Measurements from ENCODE around the gene IFT81.
"Not testable (repeated sequence)": the region's sequence is repeated elsewhere in the genome, so short reads cannot be mapped to it uniquely, and the experiment has no call there.

Gene IFT81

DNA sequence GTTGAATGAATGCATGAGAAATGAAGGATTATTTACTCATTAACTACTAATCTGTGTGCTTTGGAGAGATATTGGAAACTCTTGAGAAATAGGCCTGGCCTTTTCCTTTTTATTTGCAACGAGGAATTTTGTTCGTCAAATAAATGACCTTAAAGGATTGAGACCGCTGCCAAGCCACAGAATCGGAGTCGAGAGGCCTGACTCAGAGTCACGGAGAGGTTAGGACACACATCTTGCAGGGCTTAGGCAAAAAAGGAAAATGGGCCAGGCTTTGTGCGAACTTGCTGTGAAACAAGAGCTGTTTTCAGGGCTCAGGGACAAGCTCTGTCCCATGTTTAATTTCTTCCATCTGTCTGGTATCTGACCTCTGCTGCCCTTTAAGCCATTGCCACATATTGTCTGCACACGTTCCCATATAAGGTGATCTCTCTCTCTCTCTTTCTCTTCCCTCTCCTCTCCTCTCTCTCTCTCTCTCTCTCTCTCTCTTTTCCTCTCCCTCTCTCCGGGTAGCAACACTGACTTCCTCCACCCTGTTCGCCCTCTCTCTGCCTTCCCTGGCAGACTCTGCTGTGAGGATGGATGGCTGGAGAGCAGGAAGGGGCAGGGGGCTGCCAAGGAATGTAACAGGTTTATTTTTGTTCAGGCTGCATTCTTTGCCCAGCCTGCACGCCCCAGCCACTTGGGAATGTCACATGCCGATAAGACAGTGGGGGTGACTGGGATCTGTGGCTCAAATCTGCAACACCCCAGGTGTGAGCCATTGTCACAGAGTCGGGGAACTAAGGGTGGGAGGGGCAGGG is 14.9 kb upstream of the IFT81 start:
- DNase-seq, result no peak

DNA sequence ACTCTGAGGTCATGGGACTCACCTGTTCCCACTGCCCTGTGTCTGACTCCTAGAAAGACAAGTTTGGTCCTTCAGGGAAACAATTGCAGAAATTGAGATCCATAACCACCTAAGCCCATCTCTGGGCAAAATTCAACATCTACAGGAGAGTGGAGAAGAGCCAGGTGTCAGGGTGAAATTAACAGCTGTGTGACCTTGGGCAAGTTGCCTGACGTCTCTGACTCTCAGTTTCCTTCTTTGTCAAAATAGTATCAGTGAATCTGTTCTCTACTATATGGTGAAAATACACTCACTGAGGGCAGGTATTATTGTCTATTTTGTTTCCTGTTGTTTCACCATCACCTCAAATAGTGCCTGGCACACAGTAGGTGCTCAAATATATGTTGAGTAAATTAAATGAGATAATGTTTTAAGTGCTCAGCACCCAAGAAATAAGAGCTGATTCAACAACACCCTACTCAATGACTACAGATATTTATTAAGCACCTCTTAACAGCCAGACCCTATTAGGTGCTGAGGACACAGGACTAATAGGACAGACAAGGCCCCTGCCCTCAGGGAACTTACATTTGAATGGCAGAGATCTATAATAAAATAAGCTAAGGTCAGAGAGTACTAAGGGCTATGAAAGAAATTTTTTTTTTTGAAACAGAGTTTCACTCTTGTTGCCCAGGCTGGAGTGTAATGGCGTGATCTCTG is 14.2 kb upstream of the IFT81 start:
- no peak for DNase-seq

DNA sequence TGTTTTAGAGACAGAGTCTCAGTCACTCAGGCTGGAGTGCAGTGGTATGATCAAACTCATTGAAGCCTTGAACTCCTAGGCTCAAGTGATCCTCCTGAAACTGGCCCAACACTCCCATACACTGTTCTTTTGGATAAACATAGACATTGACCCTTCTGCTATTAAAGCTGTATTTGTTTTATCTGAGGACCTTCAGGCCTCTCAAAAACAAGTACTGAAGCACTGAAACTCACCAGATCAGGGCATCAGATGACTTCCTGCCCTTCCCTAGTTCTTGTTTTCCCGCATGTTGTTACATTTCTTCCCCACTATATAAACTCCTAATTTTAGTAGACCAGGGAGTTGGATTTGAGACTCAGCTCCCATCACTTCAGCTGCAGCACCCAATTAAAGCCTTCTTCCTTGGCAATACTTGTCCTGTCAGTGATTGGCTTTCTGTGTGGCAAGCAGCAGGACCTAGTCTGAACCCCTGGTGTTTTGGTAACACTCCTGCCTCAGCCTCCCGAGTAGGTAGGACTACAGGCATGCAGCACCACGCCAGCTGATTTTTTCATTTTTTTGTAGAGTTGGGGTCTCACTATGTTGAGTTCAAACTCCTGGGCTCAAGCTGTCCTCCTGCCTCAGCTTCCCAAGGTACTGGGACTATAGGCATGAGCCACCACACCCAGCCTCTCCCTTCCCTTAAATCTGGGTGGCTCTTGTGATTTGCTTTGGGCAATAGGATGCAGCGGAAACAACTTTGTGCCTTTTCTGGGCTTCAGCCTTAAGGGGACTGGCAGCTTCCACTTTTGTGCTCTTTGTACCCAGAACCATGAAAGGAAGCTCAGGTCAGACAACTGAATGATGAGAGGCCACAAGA is 12.5 kb upstream of the IFT81 start:
- DNase-seq, result no peak

DNA sequence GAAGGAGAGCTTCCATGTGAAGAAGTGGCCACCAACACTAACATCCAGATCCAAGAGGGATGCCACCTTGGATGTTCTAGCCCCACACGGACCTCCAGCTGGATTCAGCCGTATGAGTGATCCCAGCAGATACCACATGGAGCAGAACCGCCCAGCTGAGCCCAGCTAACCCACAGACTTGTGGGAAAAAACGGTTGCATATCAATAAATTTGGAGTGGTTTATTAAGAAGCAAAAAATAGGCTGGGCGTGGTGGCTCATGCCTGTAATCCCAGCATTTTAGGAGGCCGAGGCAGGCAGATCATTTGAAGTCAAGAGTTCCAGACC is 11.9 kb upstream of the IFT81 start:
- DNase-seq, result no peak

DNA sequence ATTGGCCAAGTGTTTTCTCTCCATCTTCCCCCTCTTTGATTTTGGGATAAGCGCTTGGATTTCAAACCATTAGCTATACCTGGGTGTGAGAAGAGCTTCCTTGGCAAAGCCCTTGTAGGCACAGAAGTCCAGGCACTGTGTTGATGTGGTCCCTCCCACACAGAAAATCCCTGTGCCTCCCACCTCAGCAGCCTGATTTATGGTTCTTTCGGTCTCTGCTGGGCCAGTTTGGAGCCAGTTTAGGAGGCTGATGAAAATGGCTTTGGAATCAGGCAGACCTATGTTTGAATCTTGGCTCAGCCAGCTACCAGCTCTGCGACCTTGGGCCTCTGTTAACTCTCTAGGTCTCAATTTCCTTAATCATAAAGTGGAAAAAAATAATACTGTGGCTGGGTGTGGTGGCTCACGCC is 9.6 kb upstream of the IFT81 start:
- DNase-seq, result no peak

DNA sequence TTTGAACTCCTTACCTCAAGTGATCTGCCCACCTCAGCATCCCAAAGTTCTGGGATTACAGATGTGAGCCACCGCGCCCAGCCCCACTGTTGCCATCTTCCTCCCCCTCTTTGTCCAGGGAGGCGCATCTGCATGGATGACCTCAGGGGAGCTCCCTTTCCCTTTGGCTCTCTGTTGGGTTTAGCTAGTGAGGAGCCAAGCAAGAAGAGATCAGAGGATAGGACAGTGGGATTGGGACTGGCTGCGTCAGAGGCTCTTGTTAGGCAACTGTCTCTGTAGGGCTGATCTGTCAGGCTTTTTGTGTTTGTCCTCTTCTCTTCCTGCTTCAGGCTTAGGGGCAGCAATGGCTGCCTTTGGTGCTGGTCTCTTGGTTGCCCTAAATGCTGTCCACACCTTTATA is 8.5 kb upstream of the IFT81 start:
- DNase-seq, result no peak

DNA sequence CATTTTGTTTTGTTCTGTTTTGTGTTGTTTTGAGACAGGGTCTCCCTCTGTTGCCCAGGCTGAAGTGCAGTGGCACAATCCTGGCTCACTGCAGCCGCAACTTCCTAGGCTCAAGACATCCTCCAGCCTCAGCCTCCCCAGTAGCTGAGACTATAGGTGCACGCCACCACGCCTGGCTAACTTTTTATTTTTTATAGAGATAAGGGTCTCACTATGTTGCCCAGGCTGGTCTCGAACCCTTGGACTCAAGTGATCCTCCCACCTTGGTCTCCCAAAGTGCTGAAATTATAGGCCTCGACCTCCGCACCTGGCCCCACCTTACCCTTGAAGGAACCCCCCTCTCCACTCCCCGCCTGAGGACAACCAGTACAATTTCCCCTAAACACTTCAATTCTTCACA is 7.5 kb upstream of the IFT81 start:
- DNase-seq, result no peak

DNA sequence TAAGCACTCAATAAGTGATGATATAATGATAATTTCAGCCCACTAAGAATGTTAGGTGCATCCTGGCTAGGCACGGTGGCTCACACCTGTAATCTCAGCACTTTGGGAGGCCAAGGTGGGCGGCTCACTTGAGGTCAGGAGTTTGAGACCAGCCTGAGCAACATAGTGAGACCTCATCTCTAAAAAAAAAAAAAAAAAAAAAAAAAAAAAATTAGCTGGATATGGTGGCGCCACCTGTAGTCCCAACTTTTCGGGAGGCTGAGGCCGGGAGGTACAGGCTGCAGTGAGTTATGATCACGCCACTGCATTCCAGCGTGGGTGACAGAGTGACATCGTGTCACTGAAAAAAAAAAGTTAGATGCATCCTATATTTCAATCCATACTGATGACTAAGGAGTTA is 6.9 kb upstream of the IFT81 start:
- DNase-seq, result not testable (repeated sequence)

DNA sequence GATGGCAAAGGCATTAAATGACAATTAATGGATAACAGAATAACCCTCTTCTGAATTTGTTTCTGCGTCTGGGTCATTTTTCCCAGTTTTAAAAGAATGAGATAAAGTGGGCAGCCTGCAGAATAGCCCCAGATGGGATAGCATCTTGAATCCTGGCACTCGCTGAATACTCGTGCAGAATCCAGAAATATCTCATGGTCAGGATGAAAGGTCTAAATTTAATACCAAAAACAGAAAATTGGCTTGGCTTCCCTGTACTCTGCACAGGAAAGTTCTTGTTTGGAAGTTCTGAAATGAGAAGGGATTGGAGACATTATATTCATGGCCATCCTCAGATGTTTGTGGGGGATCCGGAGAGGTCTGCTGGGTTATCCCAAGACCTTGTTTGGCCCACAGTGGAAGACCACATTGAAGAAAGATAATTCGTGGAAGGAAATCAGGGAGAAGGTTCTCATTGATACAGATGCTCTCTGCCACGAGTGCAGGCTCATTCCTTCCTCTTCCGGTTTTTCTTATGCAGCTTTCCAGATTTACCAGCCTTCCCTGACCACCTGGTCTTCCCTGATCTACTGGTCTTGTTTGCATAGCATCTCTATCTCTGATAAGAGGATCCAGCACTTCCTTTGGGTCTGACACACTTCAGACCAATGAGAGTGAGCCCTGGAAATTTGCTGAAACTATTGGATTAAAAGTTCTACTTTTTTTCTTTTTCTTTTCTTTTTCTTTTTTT is 6.0 kb upstream of the IFT81 start:
- no peak for DNase-seq

DNA sequence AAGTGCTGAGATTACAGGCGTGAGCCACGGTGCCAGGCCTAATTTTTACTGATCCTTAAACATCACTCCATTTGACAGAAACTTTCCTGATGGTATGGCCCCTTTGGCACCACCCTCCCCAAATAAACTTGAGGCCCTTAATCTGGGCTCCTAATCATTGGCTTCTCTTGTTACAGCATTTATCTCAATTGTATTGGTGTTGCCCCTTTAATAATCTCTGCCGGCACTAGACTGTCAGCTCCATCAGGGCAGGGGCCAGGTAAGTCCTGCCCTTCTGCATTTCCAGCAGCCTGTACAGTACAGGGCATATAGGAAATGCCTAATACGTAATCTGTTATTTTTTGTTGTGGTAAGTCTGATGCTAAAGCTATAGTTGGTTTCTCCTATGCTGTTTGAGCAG is 1.2 kb upstream of the IFT81 start:
- DNase-seq, result no peak

DNA sequence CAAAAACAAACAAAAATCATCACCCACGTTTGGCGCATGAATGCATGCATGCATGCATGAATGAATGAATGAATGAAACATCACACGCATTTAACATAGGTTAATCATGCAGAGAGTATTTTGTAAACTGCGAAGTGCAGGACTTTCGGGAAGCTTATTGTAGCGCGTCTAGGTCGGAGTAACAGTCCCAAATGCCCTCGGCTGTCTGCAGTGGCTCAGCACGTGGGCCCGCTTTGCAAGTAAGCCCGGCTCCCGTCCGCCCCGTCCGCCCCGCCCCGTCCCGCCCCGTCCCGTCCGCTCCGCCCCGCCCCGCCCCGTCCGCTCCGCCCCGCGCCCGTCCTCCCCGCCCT is 263 bp upstream of the IFT81 start:
- no peak for DNase-seq

DNA sequence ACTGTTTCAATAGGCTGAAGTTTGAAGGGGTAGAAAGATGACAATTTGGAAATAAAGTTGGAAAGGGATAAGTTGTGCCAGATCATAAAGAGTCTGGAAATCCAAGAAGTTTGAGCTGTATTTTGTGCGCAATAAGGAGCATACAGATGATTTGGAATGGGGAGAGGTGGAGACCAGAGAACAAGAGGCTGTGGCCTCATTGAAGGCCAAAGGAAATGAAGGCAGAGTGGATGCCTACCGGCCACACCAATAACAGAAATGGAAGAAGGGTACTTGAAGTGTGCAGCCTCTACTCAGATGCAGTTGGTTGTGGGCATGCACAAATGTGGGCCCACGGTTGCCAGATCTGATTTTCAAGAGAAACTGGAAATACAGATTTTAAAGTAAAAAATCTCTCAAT is 2.4 kb downstream of the IFT81 start:
- DNase-seq, result no peak

DNA sequence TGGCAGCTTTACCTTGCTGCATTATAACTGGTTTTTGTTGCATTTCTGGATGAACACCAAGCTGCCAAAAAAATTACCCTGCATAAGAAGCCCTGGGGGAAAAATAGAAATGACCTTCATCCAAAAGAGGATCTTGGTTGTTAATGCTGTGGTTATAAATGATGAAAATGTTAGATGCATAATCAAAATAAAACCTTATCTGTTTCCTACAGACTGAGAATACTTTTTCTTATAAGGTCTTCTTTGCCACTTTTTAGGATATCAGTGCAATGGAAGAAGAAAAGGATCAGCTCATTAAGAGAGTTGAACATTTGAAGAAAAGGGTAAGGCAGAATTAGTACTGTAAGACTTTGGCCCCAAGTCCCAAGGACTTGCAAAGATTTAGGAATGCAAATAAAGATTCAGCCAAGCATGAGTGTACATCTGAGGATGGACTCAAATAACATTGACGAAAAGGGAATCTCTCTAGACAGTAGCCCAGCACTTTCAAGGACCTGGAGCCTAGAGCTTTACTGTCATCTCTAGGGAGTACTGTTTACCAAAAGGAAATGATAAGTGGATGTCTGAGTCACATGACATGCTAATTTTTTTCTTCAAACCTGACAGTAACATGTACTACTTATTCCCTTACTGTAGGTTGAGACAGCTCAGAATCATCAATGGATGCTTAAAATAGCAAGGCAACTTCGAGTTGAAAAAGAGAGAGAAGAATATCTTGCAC is 10.7 kb downstream of the IFT81 start:
- DNase-seq, result no peak

DNA sequence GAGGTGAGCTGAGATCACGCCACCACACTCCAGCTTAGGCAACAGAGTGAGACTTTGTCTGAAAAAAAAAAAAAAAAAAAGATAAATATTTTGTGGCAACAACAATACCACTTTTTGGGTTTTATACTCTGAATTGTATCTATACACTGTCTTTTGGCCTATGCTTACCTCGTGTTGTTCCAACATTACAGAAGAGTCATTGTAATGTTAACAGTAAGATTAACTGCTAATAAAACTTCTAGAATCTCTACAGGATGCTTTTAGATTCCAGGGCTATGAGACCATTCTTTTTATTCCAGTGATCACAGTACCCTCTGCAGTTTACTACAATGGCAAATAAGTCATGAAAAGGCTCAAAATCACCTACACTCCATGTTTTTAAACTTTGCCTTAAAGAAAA is 11.6 kb downstream of the IFT81 start:
- DNase-seq, result no peak

DNA sequence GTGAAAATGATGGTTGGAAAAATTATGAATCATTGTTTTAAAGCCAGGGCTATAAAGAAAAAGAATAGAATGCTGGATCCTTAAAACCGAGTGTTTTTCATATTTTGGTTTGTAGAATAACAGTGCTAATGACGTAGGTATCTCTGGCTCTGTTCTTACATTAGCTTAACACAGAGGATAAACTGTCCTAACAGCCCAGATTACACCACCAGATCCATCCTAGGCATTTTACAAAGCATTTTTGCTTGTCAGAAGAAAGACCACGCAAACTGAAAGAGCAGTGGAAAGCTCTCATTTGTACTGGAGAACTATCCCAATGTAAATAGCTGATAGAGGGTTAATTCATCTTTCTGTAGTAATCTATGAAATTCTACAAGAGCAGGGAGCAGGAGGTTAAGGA is 13.6 kb downstream of the IFT81 start:
- DNase-seq, result no peak

DNA sequence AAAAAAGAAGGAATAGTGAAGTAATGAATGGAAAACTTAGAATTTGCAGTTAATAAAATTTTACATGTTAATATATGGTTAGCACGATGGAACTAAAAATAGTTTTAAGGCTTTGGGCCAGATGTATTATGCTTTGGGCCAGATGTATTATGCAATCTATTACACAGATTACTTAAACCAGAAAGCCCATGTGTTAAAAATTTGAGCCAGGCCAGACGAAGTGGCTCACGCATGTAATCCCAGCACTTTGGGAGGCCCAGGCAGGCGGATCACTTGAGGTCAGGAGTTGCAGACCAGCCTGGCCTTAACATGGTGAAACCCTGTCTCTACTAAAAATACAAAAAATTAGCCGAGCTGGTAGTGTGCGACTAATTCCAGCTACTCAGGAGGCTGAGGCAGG is 17.2 kb downstream of the IFT81 start:
- no peak for DNase-seq

DNA sequence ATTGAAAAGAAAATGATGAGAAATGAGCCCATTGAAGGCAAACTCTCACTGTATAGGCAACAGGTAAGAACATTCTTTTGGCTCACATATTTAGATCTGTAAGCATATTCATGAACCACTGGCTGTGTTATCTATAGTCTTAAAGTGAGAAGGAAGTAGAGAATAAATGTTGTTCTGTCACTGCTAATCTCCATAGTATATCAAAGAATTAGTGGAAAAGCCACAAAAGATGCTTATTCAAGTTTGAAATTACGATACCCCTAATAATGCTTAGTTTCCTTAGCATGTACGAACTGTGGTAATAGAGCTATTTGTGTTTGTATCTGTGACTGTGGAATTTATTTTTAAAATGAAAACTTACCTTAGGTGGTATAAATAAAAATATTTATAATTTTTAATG is 22.8 kb downstream of the IFT81 start:
- no peak for DNase-seq

DNA sequence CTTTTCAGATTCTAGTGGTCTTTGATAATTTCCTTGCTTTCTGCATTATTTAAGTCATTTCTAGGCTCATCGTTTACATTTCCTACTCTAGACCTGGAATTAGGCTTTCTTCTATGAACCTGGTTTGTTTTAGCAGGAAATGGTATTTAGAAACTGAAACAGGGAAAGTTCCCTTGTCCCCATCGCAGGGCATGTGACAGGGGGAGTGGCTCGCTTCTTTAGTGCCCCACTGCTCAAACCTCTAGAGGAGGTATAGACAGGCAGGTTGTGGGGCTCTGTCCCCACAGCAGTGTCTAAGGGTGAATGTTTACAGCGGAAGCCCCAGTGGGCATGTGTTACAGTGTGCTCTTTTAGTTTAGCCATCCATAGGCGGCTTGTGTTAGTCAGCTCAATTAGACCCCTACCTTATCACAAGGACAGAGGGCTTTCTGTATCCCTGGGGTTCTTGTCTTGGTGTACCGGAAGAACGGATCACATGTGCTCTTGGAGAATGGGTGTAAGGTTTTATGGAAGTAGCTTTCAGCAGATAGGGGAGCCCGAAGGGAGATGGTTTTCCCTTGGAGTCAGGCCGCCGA is 25.0 kb downstream of the IFT81 start:
- DNase-seq, result no peak

DNA sequence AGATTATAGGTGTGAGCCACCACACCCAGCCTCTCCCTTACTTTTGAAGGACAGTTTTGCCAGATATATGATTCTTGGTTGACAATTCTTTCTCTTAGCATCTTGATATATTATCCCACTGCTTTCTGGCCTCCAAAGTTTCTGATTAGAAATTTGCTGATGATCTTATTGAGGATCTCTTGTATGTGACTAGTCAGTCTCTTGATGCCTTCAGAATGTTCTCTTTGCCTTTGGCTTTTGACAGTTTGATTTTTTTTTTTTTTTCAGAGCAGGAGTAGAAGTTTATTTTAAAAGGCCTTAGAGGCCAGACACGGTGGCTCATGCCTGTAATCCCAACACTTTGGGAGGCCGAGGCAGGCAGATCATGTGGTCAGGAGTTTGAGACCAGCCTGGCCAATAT is 32.6 kb downstream of the IFT81 start:
- DNase-seq, result no peak

DNA sequence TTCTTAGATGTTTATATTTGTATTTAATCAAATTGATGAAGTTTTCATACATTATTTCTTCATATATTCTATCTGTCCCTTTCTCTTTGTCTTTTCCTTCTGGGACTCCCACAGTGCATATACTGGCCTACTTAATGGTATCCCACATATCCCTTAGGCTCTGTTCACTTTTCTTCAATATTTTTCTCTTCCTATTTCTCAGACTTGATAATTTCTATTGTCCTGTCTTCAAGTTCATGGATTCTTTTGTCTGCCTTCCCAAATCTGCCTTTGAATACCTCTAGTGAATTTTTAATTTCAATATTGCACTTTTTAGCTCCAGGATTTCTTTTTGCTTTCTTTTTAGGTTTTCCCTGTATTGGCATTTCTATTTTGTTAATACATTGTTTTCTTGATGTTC is 33.4 kb downstream of the IFT81 start:
- DNase-seq, result no peak

DNA sequence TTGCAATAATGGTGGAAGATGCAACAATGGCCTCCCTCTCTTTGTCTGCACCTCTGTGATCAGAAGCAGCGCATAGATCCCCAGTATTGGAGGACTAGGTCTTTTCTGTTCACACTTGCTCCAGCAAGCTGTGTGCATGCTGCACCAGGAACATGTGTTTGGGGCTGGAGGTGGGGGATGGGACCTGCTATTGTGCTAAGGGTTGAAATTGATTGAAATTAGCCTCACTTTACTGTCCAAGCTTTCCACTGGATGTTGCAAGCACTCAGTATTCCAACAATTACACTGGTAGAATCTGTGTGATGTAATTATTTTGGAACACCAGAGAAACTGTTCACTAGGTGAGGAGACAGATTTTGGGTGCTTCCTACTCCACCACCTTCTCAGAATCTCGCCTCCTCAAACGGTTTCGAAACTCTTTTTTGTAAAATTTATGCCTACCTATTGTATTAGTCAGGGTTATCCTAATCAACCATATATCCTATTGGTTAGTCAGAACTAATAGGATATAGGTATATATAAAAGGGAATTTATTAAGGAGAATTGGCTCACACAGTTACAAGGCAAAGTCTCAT is 35.6 kb downstream of the IFT81 start:
- DNase-seq, result no peak

Data from COR-L47 (cell line).